Measurements from ENCODE around the gene LPGAT1.

The LPGAT1 gene

DNA sequence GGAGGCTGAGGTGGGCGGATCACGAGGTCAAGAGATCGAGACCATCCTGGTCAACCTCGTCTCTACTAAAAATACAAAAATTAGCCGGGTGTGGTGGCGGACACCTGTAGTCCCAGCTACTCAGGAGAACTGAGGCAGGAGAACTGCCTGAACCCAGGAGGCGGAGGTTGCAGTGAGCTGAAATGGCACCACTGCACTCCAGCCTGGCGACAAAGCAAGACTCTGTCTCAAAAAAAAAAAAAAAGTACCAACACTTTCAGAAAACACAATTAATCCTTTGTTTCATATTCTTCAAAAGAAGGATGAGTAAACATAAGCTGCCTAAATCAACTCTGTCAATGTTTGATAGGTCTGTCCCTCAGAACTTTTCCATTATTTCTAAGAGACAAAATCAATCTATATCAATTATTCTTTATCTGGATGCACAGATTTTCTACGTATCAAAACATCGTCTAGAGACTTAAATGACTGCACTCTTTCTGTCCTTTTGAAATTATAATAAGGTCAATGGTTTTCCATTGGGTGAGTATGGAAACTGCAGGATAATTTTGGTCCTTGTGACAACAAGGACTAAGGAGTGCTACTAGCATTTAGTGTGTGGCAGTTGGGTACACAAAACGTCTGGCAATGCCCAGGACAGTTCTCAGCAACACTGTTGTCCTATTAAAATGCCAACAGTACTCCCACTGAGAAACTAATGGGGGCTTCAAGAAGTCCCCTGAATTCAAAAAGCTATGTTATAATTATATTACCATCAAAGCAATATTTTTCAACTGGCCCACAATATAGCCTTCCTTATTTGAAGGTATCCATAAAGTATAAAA, 40.7 kb downstream of the LPGAT1 start:
- no peaks in the 10 kb centered on the region for H3K27me3 ChIP-seq (ENCODE audit: control insufficient read depth, insufficient read depth, low read length)
- no peak overlapping the region for H3K9ac ChIP-seq (ENCODE audit: low read length)
- no peaks in the 10 kb centered on the region for H3K9me3 ChIP-seq (ENCODE audit: control insufficient read depth, low read length)
- H3K4me1 ChIP-seq (ENCODE audit: control insufficient read depth, insufficient read depth, low read length), result no peaks in the 10 kb centered on the region
- no peak overlapping the region for H3K4me3 ChIP-seq (ENCODE audit: low read length)
- no peaks in the 10 kb centered on the region for H3K36me3 ChIP-seq (ENCODE audit: control insufficient read depth, insufficient read depth, low read length)

DNA sequence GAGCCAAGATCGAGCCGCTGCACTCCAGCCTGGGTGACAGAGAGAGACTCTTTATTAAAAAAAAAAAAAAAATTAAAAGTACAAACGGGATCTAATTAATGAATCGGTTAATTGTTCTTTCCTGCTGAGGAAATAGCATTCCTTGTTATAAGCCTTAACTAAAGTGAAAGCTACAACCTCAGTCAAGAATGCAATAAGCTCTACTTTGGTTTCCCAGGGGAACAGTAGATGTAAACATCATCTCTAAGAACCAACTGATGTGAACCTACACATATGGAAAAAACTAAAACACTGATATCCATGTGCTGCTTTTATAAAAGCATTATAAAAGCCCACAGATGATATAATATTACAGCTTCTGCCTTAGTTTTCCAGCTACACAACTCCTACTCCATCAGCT, 41.9 kb downstream of the LPGAT1 start:
- H3K36me3 ChIP-seq (ENCODE audit: control insufficient read depth, insufficient read depth, low read length), result no peaks in the 10 kb centered on the region
- no peaks in the 10 kb centered on the region for H3K9me3 ChIP-seq (ENCODE audit: control insufficient read depth, low read length)
- no peaks in the 10 kb centered on the region for H3K27me3 ChIP-seq (ENCODE audit: control insufficient read depth, insufficient read depth, low read length)
- peaks cover 4% of the 10 kb centered on the region for H3K4me1 ChIP-seq (ENCODE audit: control insufficient read depth, insufficient read depth, low read length)
- H3K9ac ChIP-seq (ENCODE audit: low read length), result no peak overlapping the region
- no peak overlapping the region for H3K4me3 ChIP-seq (ENCODE audit: low read length)

DNA sequence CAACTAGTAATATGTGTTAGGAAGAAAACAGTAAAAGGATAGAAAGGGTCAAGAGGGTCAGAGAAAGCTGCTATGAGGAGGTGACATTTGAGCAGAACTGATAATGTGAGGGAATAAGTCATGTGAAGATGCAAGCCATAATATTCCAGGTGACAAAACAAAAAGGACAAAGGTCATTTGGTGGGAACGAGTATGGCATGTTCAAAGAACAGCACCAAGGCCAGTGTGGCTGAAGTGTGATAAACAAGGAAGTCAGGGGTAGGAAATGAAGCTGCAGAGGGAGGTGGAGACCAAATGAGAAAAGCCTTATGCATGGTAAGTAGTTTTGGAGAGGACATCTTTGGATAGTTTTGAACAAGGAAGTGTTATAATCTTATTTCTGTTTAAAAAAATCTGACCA, 46.7 kb downstream of the LPGAT1 start:
- Histone ChIP-seq H3K36me3 (ENCODE audit: control insufficient read depth, insufficient read depth, low read length) (no peaks in the 10 kb centered on the region), H3K9me3 (ENCODE audit: control insufficient read depth, low read length) (no peaks in the 10 kb centered on the region), H3K27me3 (ENCODE audit: control insufficient read depth, insufficient read depth, low read length) (no peaks in the 10 kb centered on the region), H3K4me3 (ENCODE audit: low read length) (no peak overlapping the region), H3K9ac (ENCODE audit: low read length) (no peak overlapping the region), H3K4me1 (ENCODE audit: control insufficient read depth, insufficient read depth, low read length) (peaks cover 5% of the 10 kb centered on the region)

DNA sequence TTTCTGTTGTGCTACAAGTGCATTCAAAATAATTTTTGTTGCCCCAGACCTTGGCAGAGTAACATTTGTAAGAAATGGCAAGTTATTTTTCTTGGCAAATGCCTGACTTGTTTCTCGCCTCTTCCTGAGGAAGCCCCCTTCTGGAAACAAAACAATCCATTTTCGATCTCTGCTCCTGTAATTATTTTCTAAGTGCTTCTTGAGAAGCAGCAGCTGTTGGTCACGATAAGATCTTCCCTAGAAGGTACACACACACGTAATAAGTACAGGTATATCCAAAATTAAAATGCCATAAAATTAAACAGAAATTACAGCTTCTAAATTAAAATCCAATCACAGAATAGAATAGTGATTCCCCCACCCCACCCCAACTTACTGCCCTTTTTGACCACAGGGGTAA, 47.3 kb downstream of the LPGAT1 start:
- H3K4me3 ChIP-seq (ENCODE audit: low read length), result no peak overlapping the region
- no peaks in the 10 kb centered on the region for H3K36me3 ChIP-seq (ENCODE audit: control insufficient read depth, insufficient read depth, low read length)
- H3K9ac ChIP-seq (ENCODE audit: low read length), result no peak overlapping the region
- H3K4me1 ChIP-seq (ENCODE audit: control insufficient read depth, insufficient read depth, low read length), result peaks cover 5% of the 10 kb centered on the region
- H3K9me3 ChIP-seq (ENCODE audit: control insufficient read depth, low read length), result no peaks in the 10 kb centered on the region
- H3K27me3 ChIP-seq (ENCODE audit: control insufficient read depth, insufficient read depth, low read length), result no peaks in the 10 kb centered on the region

DNA sequence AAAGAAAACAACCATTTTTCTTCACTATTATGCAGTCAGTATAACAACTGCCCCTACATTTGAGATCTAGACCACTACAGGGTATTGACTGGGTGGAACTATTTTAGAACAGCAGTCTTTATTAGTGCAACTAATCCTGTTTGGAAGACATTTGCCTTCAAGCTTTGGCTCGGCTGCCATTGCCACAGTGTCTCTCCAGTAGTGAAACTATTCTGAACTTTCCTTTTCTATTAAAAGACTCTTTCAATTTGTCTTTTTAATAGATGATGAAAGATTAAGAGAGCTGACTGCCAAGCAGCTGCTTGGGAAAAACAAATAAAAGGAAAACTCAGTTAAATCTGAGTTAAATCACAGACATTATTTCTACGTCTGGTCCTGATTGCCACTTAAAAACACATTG, 49.3 kb downstream of the LPGAT1 start:
- Histone ChIP-seq H3K27me3 (ENCODE audit: control insufficient read depth, insufficient read depth, low read length) (no peaks in the 10 kb centered on the region), H3K9me3 (ENCODE audit: control insufficient read depth, low read length) (no peaks in the 10 kb centered on the region), H3K4me3 (ENCODE audit: low read length) (no peak overlapping the region), H3K36me3 (ENCODE audit: control insufficient read depth, insufficient read depth, low read length) (no peaks in the 10 kb centered on the region), H3K9ac (ENCODE audit: low read length) (no peak overlapping the region), H3K4me1 (ENCODE audit: control insufficient read depth, insufficient read depth, low read length) (peaks cover 5% of the 10 kb centered on the region)

DNA sequence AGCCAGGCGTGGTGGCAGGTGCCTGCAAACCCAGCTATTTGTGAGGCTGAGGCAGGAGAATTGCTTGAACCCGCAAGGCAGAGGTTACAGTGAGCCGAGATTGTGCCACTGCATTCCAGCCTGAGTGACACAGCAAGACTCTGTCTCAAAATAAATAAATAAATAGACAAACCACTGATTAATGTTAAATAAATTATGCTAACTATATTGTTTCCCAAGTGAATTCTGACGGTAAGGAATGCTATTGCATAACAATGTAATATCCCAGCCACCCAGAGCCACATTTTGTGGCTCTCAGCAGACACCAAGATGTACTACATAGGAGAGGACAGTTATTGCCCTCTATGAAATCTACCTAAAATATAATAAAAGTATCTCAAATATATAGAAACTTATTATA, 55.4 kb downstream of the LPGAT1 start:
- no peaks in the 10 kb centered on the region for H3K4me1 ChIP-seq (ENCODE audit: control insufficient read depth, insufficient read depth, low read length)
- no peaks in the 10 kb centered on the region for H3K36me3 ChIP-seq (ENCODE audit: control insufficient read depth, insufficient read depth, low read length)
- no peaks in the 10 kb centered on the region for H3K9me3 ChIP-seq (ENCODE audit: control insufficient read depth, low read length)
- H3K4me3 ChIP-seq (ENCODE audit: low read length), result no peak overlapping the region
- no peaks in the 10 kb centered on the region for H3K27me3 ChIP-seq (ENCODE audit: control insufficient read depth, insufficient read depth, low read length)
- no peak overlapping the region for H3K9ac ChIP-seq (ENCODE audit: low read length)

DNA sequence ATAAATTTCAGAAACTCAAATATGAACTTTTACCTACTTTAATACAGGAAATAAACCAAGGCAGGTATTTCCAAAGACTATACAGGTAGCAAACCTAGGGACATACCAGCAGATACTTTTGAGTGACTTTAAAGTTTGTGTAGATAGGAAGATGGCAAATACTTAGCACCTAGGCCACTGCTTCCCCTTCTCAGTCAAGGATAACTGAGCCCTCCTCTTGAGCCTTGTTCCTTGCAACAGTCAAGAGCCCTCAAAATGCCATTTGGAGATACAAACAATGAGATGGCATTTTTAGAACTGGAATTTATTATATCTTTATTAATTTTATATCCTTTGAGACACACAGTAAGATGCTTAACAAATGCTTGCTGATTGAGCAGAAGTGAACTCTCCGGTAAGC, 65.9 kb downstream of the LPGAT1 start:
- Histone ChIP-seq H3K4me1 (ENCODE audit: control insufficient read depth, insufficient read depth, low read length) (no peaks in the 10 kb centered on the region), H3K27me3 (ENCODE audit: control insufficient read depth, insufficient read depth, low read length) (no peaks in the 10 kb centered on the region), H3K9me3 (ENCODE audit: control insufficient read depth, low read length) (no peaks in the 10 kb centered on the region), H3K9ac (ENCODE audit: low read length) (no peak overlapping the region), H3K36me3 (ENCODE audit: control insufficient read depth, insufficient read depth, low read length) (no peaks in the 10 kb centered on the region), H3K4me3 (ENCODE audit: low read length) (no peak overlapping the region)

DNA sequence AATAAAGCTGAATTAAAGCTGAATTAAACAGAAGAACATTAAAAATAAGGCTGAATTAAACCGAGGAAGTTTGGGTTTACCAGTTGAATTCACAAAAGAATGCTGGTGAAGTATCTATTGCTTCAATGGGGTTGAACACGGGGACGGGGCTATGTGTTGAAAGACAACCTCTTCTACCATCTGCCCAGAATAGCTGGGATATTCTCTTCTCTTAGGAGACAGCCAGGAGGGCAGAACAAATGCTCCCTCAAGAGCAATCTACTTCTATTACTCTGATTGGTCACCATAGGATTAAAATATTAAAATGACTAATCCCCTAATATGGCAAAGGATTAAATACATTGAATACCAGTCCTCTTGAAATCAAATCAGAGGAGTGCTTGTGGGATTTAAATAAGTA, 68.4 kb downstream of the LPGAT1 start:
- no peaks in the 10 kb centered on the region for H3K27me3 ChIP-seq (ENCODE audit: control insufficient read depth, insufficient read depth, low read length)
- H3K9ac ChIP-seq (ENCODE audit: low read length), result no peak overlapping the region
- H3K4me1 ChIP-seq (ENCODE audit: control insufficient read depth, insufficient read depth, low read length), result no peaks in the 10 kb centered on the region
- H3K9me3 ChIP-seq (ENCODE audit: control insufficient read depth, low read length), result no peaks in the 10 kb centered on the region
- H3K36me3 ChIP-seq (ENCODE audit: control insufficient read depth, insufficient read depth, low read length), result no peaks in the 10 kb centered on the region
- no peak overlapping the region for H3K4me3 ChIP-seq (ENCODE audit: low read length)

DNA sequence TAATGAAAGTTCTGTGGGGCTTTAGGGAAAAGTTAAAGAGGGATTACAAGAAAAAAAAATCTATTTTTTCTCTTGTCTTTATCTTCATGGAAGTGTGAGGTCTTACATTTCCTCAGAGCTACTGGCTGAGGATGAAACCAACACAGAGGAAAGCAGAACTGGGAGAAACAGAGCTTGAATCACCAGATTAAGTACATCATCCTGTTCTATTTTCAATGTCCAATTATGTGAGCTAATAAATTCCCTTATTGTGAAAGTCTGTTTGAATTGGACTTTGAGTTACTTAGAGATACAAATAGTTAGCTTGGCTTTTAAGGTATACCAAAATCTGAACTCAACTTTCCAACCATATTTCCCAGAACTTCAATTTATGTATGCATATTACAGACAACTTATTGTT, 69.2 kb downstream of the LPGAT1 start:
- no peaks in the 10 kb centered on the region for H3K36me3 ChIP-seq (ENCODE audit: control insufficient read depth, insufficient read depth, low read length)
- no peaks in the 10 kb centered on the region for H3K4me1 ChIP-seq (ENCODE audit: control insufficient read depth, insufficient read depth, low read length)
- H3K9me3 ChIP-seq (ENCODE audit: control insufficient read depth, low read length), result no peaks in the 10 kb centered on the region
- no peak overlapping the region for H3K9ac ChIP-seq (ENCODE audit: low read length)
- no peaks in the 10 kb centered on the region for H3K27me3 ChIP-seq (ENCODE audit: control insufficient read depth, insufficient read depth, low read length)
- no peak overlapping the region for H3K4me3 ChIP-seq (ENCODE audit: low read length)

DNA sequence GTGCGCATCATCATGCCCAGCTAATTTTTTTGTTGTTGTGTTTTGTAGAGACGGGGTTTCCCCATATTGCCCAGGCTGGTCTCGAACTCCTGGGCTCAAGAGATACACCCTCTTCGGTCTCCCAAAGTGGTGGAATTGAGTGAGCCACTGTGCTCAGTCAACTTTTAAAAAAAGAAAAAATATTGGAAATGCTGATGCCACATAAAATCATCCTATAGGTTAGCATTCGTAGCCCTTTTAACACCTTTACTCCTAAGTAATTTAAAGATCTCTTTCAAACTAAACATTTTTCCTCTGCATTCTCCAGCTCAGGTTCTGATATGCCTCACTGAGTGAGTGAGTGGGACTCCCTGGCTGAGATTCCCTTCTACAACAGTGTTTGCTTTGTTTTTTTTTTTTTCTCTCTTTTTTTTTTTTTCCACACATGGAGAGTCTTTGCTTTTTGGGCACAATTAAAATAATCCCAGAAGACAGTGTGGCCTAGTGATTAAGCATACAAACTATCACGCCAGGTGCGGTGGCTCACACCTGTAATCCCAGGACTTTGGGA, 74.0 kb downstream of the LPGAT1 start:
- H3K4me3 ChIP-seq (ENCODE audit: low read length), result no peak overlapping the region

DNA sequence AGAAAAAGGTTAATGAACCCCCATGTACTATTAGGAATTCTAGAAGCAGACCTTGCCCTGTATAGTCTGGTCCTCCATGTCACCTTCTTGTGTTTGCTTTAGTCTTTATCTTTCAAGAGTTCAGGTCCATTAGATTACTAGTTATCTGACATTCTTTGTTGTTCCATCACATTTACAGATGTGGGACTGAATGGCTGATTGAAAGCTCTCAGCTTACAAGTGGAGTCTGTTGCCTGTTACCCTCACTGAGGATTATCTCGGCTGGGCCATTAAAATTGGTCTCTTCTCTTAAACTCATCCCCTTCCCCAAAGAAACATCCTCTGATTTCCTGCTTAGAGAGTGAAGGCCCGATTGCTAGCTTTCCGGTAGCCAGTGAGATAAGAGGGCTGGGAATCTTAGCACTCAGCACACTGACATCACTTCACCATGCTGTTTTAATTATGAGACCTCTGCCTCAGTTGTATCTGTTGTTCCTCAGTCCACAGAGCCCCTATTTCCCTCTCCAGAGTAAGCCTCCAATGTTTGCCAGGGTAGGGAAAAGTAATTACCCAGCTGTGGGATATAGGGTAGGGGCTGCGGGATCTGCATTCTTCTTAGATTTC, 76.8 kb downstream of the LPGAT1 start:
- H3K9me3 ChIP-seq (ENCODE audit: control insufficient read depth, low read length), result no peaks in the 10 kb centered on the region
- no peak overlapping the region for H3K4me3 ChIP-seq (ENCODE audit: low read length)
- no peaks in the 10 kb centered on the region for H3K4me1 ChIP-seq (ENCODE audit: control insufficient read depth, insufficient read depth, low read length)
- no peaks in the 10 kb centered on the region for H3K27me3 ChIP-seq (ENCODE audit: control insufficient read depth, insufficient read depth, low read length)
- no peaks in the 10 kb centered on the region for H3K36me3 ChIP-seq (ENCODE audit: control insufficient read depth, insufficient read depth, low read length)
- H3K9ac ChIP-seq (ENCODE audit: low read length), result no peak overlapping the region

More for the DNA sequence above, 74.0 kb downstream of the LPGAT1 start:
- Histone ChIP-seq H3K9me3 (ENCODE audit: control insufficient read depth, low read length) (no peaks in the 10 kb centered on the region), H3K9ac (ENCODE audit: low read length) (no peak overlapping the region), H3K4me1 (ENCODE audit: control insufficient read depth, insufficient read depth, low read length) (no peaks in the 10 kb centered on the region), H3K27me3 (ENCODE audit: control insufficient read depth, insufficient read depth, low read length) (no peaks in the 10 kb centered on the region), H3K36me3 (ENCODE audit: control insufficient read depth, insufficient read depth, low read length) (no peaks in the 10 kb centered on the region)

DNA sequence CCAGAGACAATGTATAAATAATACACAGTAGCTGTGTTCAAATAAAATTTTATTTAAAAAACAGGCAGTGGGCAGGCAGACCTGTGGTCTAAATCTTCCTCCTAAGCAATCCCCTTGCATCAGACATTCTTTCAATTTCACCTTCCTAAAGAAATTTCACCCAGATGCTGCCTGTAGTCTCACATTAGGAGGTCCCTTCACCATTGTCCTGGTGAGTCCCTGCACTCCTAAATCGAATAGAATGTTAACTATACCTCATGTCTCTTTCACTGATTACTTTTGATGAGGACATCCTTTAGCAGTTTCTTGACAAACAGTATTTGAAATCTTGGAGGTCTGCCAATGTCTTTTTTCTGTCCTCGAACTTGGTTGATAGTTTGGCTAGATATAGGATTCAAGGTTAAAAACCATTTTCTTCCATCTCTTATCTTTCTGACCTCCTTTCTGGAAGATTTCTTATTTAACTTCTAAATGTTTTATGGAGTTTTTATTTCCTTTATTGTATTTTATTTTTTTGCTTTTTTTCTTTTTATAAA, 77.5 kb downstream of the LPGAT1 start:
- Histone ChIP-seq H3K4me1 (ENCODE audit: control insufficient read depth, insufficient read depth, low read length) (no peaks in the 10 kb centered on the region), H3K27me3 (ENCODE audit: control insufficient read depth, insufficient read depth, low read length) (no peaks in the 10 kb centered on the region), H3K9me3 (ENCODE audit: control insufficient read depth, low read length) (no peaks in the 10 kb centered on the region), H3K9ac (ENCODE audit: low read length) (no peak overlapping the region), H3K4me3 (ENCODE audit: low read length) (no peak overlapping the region), H3K36me3 (ENCODE audit: control insufficient read depth, insufficient read depth, low read length) (no peaks in the 10 kb centered on the region)

Data from mucosa of stomach (tissue), 1 donor.